ENCODE results near the gene CEP95. TPM values are rescaled to one million over a fixed set of nuclear protein-coding genes. Genes with fewer than 3 reads are reported as not detected.

CEP95 gene
- total RNA-seq, 1 donor from 2014 or later: 13.6 TPM

DNA sequence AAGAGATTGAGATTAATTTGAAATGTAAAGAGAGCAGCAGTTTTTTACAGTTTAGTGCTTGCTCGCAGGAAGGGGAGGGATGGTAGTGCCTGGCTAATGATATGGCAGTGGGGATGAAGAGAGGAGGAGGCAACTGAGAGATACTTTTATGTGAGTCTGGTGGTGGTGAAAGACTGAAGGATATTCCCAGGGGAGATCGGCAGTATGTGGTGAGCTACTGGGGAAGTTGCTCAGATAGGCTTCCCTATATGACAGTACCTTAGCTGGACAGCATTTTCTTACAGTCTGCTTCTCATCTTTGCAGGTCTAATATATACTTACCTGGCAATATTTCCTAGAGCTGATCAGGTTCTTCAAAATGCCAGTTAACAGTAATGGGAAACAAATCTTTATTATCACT is 8.6 kb downstream of the CEP95 start:
- no peak for DNase-seq (ENCODE audit: low read depth, low spot score)

DNA sequence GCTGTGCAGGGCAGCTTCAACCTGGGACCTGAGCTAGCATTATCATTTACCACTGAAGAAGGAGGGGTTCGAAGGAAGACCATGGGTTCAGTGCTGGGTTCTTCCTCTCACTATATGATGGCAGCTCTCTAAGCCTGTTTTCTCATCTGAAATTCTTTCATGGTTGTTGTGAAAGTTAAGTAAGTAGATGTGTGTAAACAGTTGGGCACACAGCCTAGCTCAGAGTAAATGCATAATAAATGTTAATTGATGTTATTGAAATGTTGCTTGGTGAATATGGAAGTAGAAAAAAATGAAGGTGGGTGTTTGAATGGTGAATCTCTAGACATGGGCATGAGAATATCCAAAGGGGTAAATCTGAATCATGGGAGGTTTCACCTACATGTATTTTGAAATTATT is 9.1 kb downstream of the CEP95 start:
- DNase-seq (ENCODE audit: low read depth, low spot score): no peak

DNA sequence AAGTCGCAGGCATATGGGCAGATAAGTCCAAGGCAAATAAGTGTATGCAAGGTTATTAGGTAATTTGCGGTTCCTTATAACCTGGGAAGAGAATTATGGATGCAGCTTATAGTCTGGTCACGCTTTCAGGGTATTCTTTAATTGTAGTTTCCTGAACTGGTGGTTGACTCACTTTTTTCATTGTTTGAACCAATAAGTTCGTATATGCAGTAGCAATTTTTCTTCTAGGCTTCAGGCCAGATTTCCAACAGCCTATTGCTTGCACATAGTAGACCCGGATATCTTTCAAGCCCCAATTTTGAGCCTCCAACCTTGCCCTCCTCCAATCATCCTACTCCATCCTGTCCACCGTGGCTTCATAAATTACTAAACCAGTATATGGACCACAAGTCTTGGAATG is 12.8 kb downstream of the CEP95 start:
- no peak for DNase-seq (ENCODE audit: low read depth, low spot score)

DNA sequence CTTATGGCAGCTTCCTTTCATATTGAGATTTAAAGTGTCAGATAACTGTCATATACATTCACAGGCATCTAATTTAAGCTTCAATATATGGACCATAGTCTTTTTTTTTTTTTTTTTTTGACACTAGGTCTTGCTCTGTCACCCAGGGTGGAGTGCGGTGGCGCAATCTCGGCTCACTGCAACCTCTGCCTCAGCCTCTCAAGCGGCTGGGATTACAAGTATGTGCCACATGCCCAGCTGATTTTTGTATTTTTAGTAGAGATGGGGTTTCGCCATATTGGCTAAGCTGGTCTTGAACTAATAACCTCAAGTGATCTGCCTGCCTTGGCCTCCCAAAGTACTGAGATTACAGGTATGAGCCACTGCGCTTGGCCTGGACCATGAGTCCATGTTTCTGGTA is 13.6 kb downstream of the CEP95 start:
- DNase-seq (ENCODE audit: low read depth, low spot score): no peak

DNA sequence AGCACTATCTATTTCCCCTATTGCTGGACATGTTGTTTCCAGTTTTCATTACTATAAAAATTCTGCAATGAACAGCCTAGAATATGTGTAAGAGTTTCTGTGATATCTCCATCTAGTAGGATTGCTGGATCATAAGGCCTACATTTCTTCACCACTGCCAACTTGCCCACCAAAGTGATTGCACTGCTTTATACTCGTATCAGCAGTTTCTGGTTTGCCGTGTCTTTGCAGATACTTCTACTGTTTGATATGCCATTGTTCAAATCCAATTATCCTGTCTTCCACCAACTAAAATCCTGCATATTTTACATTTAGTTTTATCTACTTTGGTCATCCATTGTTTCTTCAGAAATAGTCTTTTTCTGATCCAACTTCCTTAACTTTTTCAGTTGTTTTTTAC is 21.1 kb downstream of the CEP95 start:
- DNase-seq (ENCODE audit: low read depth, low spot score): no peak

DNA sequence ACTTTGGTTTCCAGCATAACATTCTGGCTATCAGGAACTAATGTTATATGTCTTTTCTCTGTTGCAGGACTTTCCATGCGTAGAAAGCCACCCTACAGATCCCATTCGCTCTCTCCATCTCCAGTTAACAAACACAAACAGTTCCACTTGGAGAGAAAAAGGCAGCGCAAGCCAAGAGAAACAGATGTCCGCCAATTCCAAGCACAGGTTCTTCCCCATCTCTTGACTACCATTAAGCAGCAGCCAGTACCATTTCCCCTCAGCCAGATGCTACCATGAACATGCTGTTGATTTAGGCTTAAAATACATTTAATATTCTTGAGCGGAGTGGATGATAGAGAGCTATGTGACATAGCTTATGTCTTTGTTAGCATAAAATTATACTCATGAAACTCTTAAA is 22.4 kb downstream of the CEP95 start:
- no peak for DNase-seq (ENCODE audit: low read depth, low spot score)

DNA sequence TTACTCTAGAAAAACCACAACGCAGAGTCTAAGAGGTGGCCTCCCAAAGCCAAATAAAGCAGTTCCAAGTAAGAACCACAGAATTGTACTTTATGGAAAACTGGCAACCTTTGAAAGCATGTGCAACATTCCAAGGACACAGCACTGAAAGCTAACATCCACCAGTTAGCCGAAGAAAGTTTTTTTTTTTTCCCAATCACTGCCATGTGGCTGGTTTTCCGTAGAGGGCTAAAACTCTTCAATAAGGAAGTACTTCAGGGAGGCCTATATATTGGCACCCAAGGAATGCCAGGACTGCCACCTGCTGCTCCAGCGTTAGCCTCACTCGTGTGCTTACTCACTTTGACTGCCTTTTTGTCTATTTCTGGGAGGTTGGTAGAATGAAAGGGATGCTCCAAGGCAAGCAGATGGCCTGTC is 25.2 kb downstream of the CEP95 start:
- no peak for DNase-seq (ENCODE audit: low read depth, low spot score)

DNA sequence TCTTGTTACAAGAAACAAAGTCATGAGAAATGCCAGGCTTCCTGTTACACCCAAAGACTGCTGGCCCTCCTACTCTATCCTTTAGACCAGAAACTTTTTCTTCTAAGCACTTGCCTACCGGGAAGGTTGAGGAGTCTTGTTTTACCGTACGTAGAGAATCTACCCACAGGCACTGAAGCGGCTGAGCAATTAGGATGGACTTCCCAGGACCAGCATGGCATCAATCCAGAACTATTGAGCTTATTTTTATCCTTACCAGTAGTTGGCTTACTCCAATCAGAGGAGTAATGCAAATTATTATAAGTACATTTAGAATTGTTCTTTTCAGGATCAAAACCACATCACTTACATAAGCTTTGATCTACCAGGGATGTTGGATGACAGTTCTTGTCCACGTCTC is 25.6 kb downstream of the CEP95 start:
- no peak for DNase-seq (ENCODE audit: low read depth, low spot score)

DNA sequence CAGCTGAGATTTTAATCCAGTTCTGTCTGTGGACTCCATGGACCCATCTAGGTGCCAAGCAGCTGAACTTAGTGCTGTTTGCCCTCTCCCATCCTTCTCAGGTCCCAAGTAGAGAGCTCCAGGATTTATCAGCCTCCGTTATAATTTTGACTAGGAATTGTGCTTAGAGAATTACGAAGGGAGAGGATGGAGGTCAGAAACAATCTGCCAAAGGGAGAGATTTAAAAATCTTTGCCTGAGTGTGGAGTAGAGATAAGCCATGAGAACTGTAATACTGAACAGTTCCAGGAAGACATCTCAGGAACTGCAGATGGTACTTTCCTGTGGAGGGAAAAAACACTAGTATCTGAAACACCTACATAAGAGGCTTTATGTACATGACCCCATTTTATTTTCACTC is 27.0 kb downstream of the CEP95 start:
- no peak for DNase-seq (ENCODE audit: low read depth, low spot score)

DNA sequence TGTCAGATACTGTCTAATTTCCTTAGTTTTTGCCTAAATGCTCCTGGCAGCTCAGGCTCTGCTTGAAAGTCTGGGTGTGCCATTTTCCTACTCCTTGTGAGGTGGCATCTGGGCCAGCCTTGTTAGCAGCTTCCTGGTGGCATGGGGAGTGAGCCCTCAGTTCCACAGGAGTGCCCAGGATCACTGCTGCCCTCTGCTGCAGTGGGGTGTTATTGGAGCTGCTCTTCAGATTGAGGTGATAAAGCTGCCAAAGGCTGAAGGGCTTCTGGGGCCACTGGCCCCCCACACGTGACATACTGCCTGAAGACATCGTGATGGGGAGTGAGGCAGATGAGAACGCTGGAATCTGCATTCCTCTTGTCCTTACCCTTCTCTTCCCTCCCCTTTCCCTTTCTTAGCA is 27.4 kb downstream of the CEP95 start:
- DNase-seq (ENCODE audit: low read depth, low spot score): no peak

DNA sequence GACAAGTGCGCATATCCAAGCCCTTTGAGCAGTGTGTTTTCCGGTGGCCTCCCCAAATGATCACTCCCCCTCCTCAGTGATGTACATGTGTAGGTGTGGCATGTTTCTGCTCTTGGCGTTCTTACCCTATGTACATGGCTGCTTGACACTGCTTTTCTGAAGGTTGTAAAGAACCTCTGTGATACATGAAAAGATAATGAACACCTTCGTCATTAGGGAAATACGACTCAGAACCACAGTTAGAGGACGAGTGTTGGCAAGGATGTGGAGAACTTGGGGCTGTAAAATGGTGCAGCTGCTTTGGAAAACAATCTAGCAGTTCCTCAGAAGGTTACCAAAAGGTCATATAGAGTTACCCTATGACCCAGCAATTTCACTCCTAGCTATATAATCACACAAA is 28.6 kb downstream of the CEP95 start:
- no peak for DNase-seq (ENCODE audit: low read depth, low spot score)

DNA sequence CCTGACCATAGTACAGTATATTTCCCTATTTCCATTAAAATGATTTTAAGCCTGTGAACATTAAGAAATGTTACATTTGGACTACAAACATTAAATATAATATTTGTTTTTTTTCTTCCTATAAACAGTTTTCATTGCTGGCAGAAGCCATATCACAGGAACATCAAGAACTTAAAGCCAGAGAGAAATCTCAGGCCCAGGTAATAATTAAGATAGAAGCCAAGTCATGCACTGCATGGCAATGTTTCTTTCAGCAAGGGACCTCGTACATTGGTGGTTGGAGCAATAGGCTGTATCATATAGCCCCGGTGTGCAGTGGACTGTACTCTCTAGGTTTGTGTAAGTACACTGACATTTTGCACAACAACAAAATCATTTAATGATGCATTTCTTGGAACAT is 30.1 kb downstream of the CEP95 start:
- no peak for DNase-seq (ENCODE audit: low read depth, low spot score)

DNA sequence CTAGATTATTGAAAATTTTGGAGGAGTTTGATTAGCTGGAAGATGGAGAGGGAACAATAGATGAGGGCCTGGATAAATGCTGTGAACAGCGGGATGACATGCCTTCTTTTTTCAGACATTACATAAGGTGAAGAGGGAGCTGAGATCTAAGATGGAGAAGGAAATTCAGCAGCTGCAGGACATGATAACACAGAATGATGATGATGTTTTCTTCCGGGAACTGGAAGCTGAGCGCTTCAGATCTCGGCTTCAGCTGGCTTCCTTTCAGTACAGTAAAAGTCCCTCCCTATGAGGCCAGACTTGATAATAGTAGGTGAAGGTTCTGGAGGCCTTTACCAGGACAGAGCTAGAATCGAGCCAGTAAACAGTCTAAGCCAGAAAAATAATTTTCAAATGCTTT is 30.7 kb downstream of the CEP95 start:
- DNase-seq (ENCODE audit: low read depth, low spot score): no peak

DNA sequence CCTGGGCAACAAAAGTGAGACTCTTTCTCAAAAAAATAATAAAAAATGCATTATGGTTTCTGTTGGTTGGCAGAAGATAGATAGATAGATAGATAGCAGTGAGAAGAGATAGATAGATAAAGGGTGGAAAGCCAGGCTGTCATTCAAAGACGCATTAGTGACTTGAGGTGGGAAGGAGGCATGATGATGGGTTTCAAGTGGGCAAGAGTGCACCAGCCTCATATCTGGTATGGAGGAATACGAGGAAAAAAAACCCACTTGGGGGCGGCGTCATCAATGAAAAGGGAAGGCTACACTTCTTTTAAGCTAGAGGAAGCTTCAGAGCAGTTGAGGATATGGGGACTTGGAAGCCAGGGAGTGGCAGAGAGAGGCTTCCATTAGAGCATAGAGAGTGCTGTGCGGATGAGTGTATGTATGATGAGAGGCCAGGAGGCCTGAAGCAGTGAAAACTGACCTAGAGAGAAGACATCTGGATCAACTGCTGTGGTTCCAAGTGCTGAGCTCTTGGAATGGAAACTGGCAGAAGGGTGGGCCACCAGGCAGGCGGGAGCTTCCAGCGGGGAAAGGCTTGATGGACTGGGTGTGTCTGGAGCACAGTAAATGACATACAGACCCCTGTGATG is 31.8 kb downstream of the CEP95 start:
- DNase-seq (ENCODE audit: low read depth, low spot score): no peak

DNA sequence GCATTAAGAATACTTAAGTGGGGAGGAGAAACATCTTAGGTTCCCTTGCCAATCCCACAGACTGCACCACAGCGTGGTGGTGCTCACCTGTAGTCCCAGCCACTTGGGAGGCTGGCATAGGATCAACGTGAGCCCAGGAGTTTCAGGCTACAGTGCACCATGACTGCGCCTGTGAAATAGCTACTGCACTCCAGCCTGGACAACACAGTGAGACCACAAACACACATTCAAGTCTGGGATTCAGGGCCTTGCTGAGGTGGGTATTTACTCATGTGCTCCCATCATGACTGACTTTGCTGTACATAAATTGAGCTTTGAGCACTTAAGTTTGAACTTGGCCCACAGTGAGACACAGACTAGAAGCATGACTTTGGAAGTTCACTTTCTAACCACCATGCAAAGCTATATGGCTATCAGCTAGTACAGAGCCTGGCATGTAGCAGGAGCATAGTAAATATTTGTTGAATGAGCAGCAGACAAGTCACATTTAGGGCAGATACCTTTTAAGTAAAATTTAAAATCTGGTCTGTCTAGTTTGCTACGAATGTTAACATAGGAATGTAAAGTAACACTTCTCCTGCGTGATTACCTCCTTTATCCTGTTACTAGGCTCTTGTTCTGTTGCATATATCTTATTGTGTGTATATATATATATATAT is 33.5 kb downstream of the CEP95 start:
- DNase-seq (ENCODE audit: low read depth, low spot score): no peak

DNA sequence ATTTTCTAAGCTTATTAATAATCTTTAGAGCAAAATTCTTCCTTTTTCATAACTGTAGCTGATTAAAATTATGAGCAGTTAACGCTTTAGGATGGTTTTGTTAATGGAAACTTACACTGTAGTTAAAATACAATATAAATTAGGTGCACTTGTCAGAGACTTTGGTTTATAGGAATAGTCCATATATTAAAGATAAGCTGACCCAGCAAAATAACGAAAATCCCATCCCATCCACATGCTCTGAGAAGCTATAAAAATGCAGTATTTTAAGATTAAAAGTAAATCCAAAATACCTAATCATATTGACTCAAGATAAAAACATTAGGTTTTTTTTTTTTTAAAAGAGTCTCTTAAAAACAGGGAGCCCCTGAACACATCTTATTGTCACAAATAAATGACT is 38.0 kb downstream of the CEP95 start:
- DNase-seq (ENCODE audit: low read depth, low spot score): no peak

DNA sequence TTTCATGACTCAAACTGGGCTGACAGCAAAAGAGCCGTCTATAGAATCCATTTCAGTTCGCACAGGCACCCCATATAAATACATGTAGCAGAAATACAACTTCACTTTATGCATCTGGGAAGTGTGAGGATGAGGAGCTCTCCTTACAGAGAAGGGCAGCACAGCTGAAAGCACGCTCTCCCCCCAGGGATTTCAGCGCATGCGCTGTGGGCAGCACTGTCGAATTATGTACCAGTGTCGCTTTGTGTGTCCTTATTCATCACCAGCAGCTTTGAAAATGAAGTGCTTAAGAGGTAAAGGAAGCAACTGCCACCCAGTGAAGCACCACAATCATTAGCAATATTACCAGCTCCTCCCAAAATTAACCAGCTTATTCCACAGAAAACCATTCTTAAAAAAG is 39.9 kb downstream of the CEP95 start:
- no peak for DNase-seq (ENCODE audit: low read depth, low spot score)

DNA sequence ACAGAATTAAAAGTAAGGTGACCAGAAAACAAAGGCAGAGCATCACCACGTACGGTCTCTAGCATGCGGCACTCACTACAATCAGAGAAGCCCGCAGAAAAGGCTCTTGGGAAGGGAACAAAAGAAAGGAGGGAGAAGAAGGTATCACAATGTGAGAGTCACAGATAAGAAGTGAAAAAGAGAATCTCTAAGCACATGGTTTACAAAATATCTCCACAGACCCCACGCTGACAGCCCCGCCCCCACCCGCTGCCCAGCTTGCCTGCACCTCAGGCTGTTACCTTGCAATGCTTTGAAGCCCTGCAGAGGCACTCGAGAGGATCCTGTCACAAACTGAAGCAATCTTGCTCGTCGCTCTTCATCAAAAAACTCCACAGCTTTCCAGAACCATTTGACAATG is 40.5 kb downstream of the CEP95 start:
- no peak for DNase-seq (ENCODE audit: low read depth, low spot score)

DNA sequence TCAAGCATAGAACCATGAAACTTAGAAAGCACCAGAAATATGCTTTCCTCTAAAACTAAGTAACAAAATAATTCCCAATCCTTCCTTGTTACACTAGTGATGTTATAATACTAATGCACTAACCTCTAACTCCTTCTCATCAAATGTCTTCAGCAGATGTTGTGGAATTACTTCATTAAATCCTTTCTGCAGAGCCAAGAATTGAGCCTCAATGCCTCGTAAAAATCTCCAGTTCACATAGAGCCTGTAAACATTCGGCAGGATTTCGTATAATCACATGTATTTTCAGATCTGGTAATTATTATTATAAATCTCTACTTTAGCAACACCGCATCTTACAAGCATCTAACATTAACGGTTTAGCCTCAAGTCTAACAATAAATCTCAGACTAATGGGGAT is 44.7 kb downstream of the CEP95 start:
- DNase-seq (ENCODE audit: low read depth, low spot score): no peak

DNA sequence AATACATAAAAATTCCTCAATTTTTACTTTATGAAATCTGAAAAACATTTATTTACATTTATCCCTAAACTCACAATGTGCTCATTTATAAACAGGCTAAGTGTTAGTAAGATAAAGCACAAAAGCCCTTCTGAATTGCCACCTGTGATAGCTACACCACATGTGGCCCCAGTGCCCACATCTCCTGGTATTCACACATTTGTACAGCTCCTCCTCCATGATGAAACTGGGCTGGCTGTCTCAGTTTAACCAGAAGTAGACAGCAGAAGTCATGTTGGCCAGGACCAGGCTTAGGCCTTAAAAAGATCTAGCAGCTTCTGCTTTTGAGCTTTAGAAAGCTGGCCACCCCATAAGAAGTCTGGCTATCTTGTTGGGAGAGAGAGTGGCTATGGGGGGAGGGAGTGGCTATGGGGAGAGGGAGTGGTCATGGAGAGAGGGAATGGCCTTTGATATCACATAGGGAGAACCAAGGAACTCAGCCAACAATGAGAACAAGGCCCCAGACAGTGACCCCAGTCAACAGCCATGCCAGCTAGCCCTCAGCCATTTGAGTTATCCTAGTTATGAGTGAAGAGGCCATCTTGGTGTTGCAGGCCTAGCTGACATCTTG is 47.4 kb downstream of the CEP95 start:
- DNase-seq (ENCODE audit: low read depth, low spot score): no peak

DNA sequence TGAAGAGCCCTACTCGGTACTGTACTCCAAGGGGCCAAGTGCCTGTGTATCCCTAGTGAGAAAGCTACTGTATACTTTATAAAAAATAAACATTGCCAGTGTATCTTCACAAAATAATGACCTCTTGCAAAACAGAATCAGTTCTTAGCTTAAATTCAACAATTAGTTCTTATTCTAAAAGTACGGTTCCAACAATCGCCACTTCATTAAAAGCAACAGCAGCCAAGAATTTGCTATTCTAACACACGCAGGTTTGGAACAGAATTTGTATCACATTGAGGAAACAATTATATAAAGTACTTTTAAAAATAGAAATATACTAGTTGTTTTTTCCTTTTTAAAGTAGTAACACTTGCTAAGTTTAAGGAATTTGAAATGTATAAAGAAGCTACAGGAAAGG is 48.5 kb downstream of the CEP95 start:
- DNase-seq (ENCODE audit: low read depth, low spot score): no peak

DNA sequence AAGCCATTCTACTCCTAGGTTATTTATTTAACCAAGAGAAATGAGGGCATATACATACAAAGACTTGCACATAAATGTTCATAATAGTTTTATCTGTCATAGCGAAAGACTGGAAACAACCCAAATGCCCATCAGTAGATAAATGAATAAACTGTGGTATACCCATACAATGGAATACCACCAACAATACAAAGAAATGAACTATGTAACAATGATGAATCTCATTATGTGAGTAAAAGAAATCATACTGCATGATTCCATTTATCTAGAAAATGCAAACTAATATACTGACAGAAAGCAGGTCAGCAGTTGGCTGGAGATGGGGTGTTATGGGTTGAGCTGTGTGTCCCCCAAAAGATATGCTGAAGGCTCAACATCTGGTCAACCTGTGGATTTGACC is 57.3 kb downstream of the CEP95 start:
- DNase-seq (ENCODE audit: low read depth, low spot score): no peak

DNA sequence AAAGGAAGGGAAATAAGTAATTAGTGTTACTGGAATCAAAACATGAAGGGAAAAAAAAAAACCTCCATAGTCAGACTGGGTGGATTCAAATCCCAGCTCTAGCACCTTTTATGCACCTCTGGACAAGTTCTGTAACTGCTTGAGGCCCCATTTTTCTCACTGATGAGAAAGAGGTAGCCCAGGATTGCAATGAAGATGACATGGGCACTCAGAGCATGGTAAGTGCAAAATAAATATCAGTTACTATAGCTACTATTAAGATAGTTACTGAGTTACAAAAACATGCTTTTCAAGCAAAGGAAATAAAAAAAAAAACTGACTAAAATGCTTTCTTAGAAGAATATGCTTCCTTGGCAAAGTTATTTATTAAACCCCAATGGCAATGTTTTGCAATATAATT is 58.8 kb downstream of the CEP95 start:
- DNase-seq (ENCODE audit: low read depth, low spot score): no peak

Measured in pulmonary artery endothelial cell (primary cell).